Measurements from ENCODE around the gene CR1L.
A peak's percentile ranks its signal among the peaks of the same experiment; 100 is the strongest.

- TF ChIP-seq CTCF (conservative IDR thresholded peaks at IDR 0.05; ENCODE audit: low read length) (peak; percentile 41), EZH2phosphoT487 (IDR thresholded peaks at IDR 0.05; ENCODE audit: borderline replicate concordance) (no peak)
These were observed 9.4 kb downstream of the CR1L start for GRCh38 chr1:207654320-207654719.

All from Loucy (cell line).